Measurements from ENCODE around the gene IRF4. TPM values are rescaled to one million over a fixed set of nuclear protein-coding genes. Genes with fewer than 3 reads are reported as not detected.

The IRF4 gene
- total RNA-seq, 3 donors from 2014 or later: 9.1 to 25.2 (median 13.0) TPM

- TF ChIP-seq POLR2A (IDR thresholded peaks at IDR 0.05) (no peak), POLR2AphosphoS5 (IDR thresholded peaks at IDR 0.05) (no peak), CTCF (IDR thresholded peaks at IDR 0.05) (no peak)
- H3K36me3 ChIP-seq: no peaks in the 10 kb centered on the region
- no peak overlapping the region for H3K27ac ChIP-seq
- H3K4me3 ChIP-seq: no peak overlapping the region
- no peak for DNase-seq (ENCODE audit: low spot score in 2 of 2)
- intact Hi-C loops (cut with DNase I; ENCODE audit: low total_unique reads): no loop called here
- no peaks in the 10 kb centered on the region for H3K4me1 ChIP-seq
- H3K27me3 ChIP-seq: no peaks in the 10 kb centered on the region
- H3K9me3 ChIP-seq: peaks cover 0 to under 1% of the 10 kb centered on the region in 2 donors
Observed at GRCh38 chr6:357261-357790, 34.2 kb upstream of the IRF4 start.

- no peak for DNase-seq (ENCODE audit: low spot score in 2 of 2)
- H3K27me3 ChIP-seq: no peaks in the 10 kb centered on the region
- no peak for TF ChIP-seq POLR2AphosphoS5 (IDR thresholded peaks at IDR 0.05)
- no peak for TF ChIP-seq CTCF (IDR thresholded peaks at IDR 0.05)
- TF ChIP-seq POLR2A (IDR thresholded peaks at IDR 0.05): no peak
Observed at GRCh38 chr6:357791-358341, 33.7 kb upstream of the IRF4 start.

GRCh38 chr6:358432-358831 is 33.1 kb upstream of the IRF4 start:
- no peak overlapping the region for H3K27ac ChIP-seq
- no peaks in the 10 kb centered on the region for H3K4me1 ChIP-seq
- DNase-seq (ENCODE audit: low spot score in 2 of 2): no peak
- no peaks in the 10 kb centered on the region for H3K36me3 ChIP-seq
- intact Hi-C loops (cut with DNase I; ENCODE audit: low total_unique reads): no loop called here
- no peak overlapping the region for H3K4me3 ChIP-seq
- no peaks in the 10 kb centered on the region for H3K27me3 ChIP-seq
- TF ChIP-seq POLR2A (IDR thresholded peaks at IDR 0.05): no peak
- no peak for TF ChIP-seq POLR2AphosphoS5 (IDR thresholded peaks at IDR 0.05)
- TF ChIP-seq CTCF (IDR thresholded peaks at IDR 0.05): no peak
- peaks cover 0 to 12% of the 10 kb centered on the region in 2 donors for H3K9me3 ChIP-seq

More at GRCh38 chr6:357791-358341, 33.7 kb upstream of the IRF4 start:
- intact Hi-C loops (cut with DNase I; ENCODE audit: low total_unique reads): no loop called here
- H3K9me3 ChIP-seq: peaks cover 0 to 6% of the 10 kb centered on the region in 2 donors
- no peak overlapping the region for H3K27ac ChIP-seq
- H3K4me1 ChIP-seq: no peaks in the 10 kb centered on the region
- H3K36me3 ChIP-seq: no peaks in the 10 kb centered on the region
- H3K4me3 ChIP-seq: no peak overlapping the region

- TF ChIP-seq POLR2A (IDR thresholded peaks at IDR 0.05): no peak
- Histone ChIP-seq H3K4me1 (no peaks in the 10 kb centered on the region), H3K27ac (no peak overlapping the region), H3K9me3 (peaks cover 3 to 16% of the 10 kb centered on the region in 2 donors), H3K27me3 (no peaks in the 10 kb centered on the region), H3K4me3 (no peak overlapping the region), H3K36me3 (no peaks in the 10 kb centered on the region)
- no peak for DNase-seq (ENCODE audit: low spot score in 2 of 2)
- intact Hi-C loops (cut with DNase I; ENCODE audit: low total_unique reads): no loop called here
Observed at GRCh38 chr6:358847-359246, 32.7 kb upstream of the IRF4 start.

- DNase-seq (ENCODE audit: low spot score in 2 of 2): no peak
- H3K27ac ChIP-seq: no peak overlapping the region
- H3K36me3 ChIP-seq: no peaks in the 10 kb centered on the region
- H3K9me3 ChIP-seq: peaks cover 8 to 21% of the 10 kb centered on the region in 2 donors
- intact Hi-C loops (cut with DNase I; ENCODE audit: low total_unique reads): no loop called here
- H3K27me3 ChIP-seq: no peaks in the 10 kb centered on the region
- H3K4me3 ChIP-seq: no peak overlapping the region
- no peaks in the 10 kb centered on the region for H3K4me1 ChIP-seq
- TF ChIP-seq POLR2A (IDR thresholded peaks at IDR 0.05) (no peak), CTCF (IDR thresholded peaks at IDR 0.05) (no peak), POLR2AphosphoS5 (IDR thresholded peaks at IDR 0.05) (no peak)
Observed at GRCh38 chr6:359261-360035, 32.1 kb upstream of the IRF4 start.

Measured in breast epithelium (tissue), 4 donors.